COLO829 (cell line): ENCODE results near the gene PKP2.

ENCODE experiments used
- DNase-seq: peaks from one replicate; pipeline ENCODE4 v3.0.0; 2012; ENCODE audit warnings: low spot score

The PKP2 gene

GRCh38 chr12:32809846-32810245 lies 86.7 kb downstream of the PKP2 start:
- DNase-seq = no peak

GRCh38 chr12:32809196-32809595 lies 87.4 kb downstream of the PKP2 start:
- no peak for DNase-seq

DNA sequence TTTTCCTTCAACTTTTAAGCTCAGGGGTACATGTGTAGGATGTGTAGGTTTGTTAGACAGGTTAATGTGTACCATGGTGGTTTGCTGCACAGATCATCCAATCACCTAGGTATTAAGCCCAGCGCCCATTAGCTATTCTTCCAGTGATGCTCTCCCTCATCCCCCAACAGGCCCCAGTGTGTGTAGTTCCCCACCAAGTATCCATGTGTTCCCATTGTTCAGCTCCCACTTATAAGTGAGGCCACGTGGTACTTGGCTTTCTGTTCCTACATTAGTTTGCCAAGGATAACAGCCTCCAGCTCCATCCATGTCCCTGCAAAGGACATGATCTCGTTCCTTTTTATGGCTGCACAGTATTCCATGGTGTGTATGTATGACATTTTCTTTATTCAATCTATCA lies 92.3 kb downstream of the PKP2 start:
- DNase-seq = no peak

GRCh38 chr12:32801269-32801980 lies 95.2 kb downstream of the PKP2 start:
- no peak for DNase-seq

DNA sequence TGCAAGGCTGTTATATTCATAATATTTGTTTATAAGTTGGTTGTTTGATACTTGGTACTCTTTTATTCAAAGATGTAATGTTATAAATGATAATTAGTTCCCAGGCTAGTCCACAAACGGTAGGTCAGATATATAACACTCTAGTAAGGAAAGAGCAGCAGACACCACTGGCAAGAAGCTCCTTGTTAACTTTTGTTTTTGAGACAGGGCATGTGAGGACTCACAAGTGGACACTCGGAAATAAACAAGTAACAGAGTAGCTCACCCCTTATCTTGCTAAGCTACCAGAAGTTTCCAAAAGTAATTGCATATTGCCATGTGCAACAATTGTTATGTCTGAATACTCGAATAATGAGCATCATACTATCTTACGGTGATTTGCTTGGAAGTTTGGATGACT lies 102.3 kb downstream of the PKP2 start:
- no peak for DNase-seq

- no peak for DNase-seq
Observed at GRCh38 chr12:32789916-32790315, 106.7 kb downstream of the PKP2 start.

DNA sequence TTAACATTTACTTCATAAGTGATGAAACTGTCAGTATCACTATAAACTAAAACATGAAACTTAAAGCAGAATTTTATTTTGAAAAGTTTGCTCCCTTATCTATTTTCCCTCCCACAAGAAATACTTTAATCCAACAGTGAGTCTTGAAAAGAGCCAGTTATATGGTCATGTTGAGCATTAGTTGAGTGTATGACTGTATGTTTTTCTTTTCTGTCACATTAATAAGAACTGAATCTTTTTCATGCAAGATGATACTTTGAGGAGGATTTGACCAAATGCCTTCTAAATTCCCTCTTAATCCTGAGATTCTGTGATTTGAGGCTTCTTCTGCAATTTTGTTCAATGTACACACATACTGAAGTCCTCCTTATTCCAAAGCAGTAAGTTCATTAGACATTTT lies 107.1 kb downstream of the PKP2 start:
- DNase-seq = no peak

- DNase-seq = no peak
Observed at GRCh38 chr12:32788405-32788804, 108.2 kb downstream of the PKP2 start.

GRCh38 chr12:32785557-32785956 lies 111.0 kb downstream of the PKP2 start:
- DNase-seq = no peak

DNA sequence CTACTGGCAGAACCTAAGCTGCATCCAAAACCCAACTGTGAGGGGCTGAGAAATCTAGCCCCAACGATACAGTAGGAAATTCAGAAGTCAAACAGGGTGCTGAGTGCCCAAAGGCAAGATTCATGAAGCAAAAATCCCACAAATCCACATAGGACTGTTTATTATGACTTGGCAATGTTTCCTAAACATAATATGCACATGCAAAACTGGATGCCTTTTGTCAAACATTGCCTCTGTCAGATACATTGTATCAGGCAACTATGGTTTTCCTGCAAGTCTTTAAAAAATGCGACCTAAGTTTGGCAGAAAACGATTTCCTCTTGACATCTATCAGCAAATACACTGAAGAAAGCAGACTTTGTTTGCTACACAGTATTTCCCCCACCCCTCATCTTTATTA lies 113.5 kb downstream of the PKP2 start:
- DNase-seq = no peak

DNA sequence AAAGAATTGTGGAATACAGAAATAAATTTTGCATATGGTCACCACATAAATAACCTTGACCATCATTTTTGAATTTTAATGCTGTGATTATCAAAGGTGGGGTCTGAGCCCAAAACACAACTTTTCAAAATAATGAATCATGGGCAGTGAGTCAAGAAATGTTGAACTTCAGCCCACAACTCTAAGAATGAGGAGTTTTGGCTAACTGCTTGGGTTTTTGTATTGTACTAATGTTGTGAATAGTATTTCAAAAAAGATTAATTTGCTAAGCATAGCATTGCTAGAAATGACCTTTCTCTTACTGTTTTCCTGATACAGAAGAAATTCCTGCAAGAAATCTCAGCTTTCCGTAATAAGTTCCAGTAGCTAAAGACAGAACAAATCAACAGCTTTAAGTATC lies 116.5 kb downstream of the PKP2 start:
- DNase-seq = no peak

- no peak for DNase-seq
Observed at GRCh38 chr12:32777691-32778175, 118.8 kb downstream of the PKP2 start.

- no peak for DNase-seq
Observed at GRCh38 chr12:32777159-32777558, 119.4 kb downstream of the PKP2 start.

- DNase-seq = no peak
Observed at GRCh38 chr12:32776258-32776657, 120.3 kb downstream of the PKP2 start.

- no peak for DNase-seq
Observed at GRCh38 chr12:32773691-32774090, 122.9 kb downstream of the PKP2 start.

GRCh38 chr12:32770141-32770540 lies 126.4 kb downstream of the PKP2 start:
- DNase-seq = no peak

DNA sequence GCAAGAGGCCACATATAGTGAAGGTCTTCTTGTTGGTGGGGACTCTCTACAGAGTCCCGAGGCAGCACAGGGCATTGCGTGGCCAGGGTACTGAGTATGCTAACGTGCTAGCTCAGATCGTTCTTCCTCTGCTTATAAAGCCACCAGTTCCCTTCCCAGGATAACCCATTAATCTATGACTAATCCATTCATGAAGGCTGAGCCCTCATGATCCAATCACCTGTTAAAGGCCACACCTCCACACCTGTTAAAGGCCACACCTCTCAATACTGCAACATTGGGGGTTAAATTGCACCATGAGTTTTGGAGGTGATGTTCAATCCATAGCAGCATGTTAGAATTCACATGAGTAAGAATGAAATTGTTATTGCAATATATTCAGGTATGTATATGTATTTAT lies 128.1 kb downstream of the PKP2 start:
- no peak for DNase-seq

- no peak for DNase-seq
Observed at GRCh38 chr12:32765906-32766305, 130.7 kb downstream of the PKP2 start.

DNA sequence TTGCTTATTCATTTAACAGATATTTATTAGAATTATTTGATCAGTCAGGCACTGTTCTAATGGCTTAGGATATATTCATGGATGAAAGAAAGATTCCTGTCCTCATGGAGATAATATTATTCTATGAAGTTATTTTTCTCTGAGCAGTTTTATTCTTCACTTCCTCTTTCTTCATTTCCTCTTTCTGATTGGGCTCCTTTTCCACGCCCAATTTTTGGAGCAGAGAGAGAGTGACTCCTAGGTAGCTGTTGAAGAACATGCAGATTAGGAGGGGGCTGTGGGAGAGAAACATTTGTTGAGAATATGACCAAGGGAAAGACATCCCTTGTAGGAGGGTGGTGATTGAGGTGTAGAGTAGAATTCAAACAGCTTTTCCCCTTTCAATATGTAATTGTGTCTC lies 134.9 kb downstream of the PKP2 start:
- DNase-seq = no peak

DNA sequence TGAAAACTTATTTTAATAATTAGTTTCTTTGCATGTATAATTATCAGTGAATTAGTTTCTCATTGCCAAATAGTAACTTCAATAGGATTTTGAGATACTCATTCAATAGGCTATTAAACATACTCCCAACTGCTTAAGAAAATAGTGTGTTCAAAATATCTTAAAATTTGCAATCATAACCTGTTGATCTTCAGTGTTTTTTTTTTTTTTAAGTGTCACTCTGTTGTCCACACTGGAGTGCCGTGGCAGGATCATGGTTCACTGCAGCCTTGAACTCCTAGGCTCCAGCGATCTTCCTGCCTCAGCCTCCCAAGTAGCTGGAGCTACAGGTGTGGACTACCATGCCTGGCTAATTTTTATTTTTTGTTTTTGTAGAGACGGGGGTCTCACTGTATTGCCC lies 139.4 kb downstream of the PKP2 start:
- DNase-seq = no peak

GRCh38 chr12:32756476-32757066 lies 140.0 kb downstream of the PKP2 start:
- DNase-seq = no peak

GRCh38 chr12:32755654-32756475 lies 140.7 kb downstream of the PKP2 start, which contains the start of gene YARS2:
YARS2 (minus strand) TSS chr12:32755897; CDS start chr12:32755874, 23 bp downstream.
- DNase-seq = peak; percentile 90
